K562 (cell line): Measurements from ENCODE around the gene RGL2. TPM values are rescaled to one million over a fixed set of nuclear protein-coding genes. Genes with fewer than 3 reads are reported as not detected.
A peak's percentile ranks its signal among the peaks of the same experiment; 100 is the strongest.

Experiments used
- ARNT ChIP-seq, 2 experiments: fragments of 450-650 bp; IDR thresholded peaks; 2 replicates each; pipeline ENCODE4 v1.6.1; 2016; ENCODE audit warnings: mild to moderate bottlenecking in 1 of 2
- ATF7 ChIP-seq: fragments of 450-650 bp; IDR thresholded peaks from 2 replicates; pipeline ENCODE4 v1.7.1; 2014; ENCODE audit warnings: mild to moderate bottlenecking, moderate library complexity
- BRD9 ChIP-seq: fragments of 450-650 bp; IDR thresholded peaks from 2 replicates; pipeline ENCODE4 v1.6.1; 2018; ENCODE audit warnings: low read depth; ENCODE audit not compliant: partially characterized antibody
- CAMTA2 ChIP-seq: fragments of 250-450 bp; sonication (Bioruptor Pico); conservative IDR thresholded peaks from 2 replicates; pipeline ENCODE4 v1.5.1; 2022
- CEBPG ChIP-seq, 3 experiments: fragments of 200-800 bp in 1 of 3; sonication (Bioruptor generic) in 1 of 3; sonication (generic) in 1 of 3; formaldehyde crosslinking in 1 of 3; IDR thresholded peaks in 2 of 3; conservative IDR thresholded peaks in 1 of 3; 2 replicates each; pipeline versions ENCODE4 v1.6.1 to v1.8.0; 2016 to 2022; ENCODE audit warnings: missing compliant biosample characterization in 2 of 3, missing genetic modification characterization in 2 of 3, mild to moderate bottlenecking in 1 of 3, missing genetic modification reagents in 1 of 3
- CXXC5 ChIP-seq: fragments of 250-450 bp; sonication (Bioruptor Pico); IDR thresholded peaks from 2 replicates; pipeline ENCODE4 v1.8.0; 2022; ENCODE audit warnings: inconsistent platforms, mild to moderate bottlenecking, moderate library complexity
- MTA1 ChIP-seq: fragments of 450-650 bp; IDR thresholded peaks from 2 replicates; pipeline ENCODE4 v1.6.1; 2017; ENCODE audit warnings: borderline replicate concordance
- MYC ChIP-seq, 2 experiments: fragments of 250-450 bp in 1 of 2; sonication (Bioruptor Pico) in 1 of 2; IDR thresholded peaks; 2 replicates each; pipeline versions ENCODE4 v1.5.1 to v1.6.1; 2012 to 2021; ENCODE audit warnings: low read depth in 2 of 2, borderline replicate concordance in 1 of 2, improper control_type of control experiment in 1 of 2, low read length in 1 of 2, mild to moderate bottlenecking in 1 of 2, moderate library complexity in 1 of 2
- NCOA2 ChIP-seq, 2 experiments: fragments of 450-650 bp; IDR thresholded peaks; 2 replicates each; pipeline ENCODE4 v1.6.1; 2018; ENCODE audit warnings: mild to moderate bottlenecking in 2 of 2, moderate library complexity in 1 of 2; ENCODE audit not compliant: partially characterized antibody in 2 of 2
- NFIC ChIP-seq: fragments of 450-650 bp; IDR thresholded peaks from 2 replicates; pipeline ENCODE4 v1.6.1; 2017; ENCODE audit warnings: mild to moderate bottlenecking, inconsistent platforms
- PCBP2 ChIP-seq: fragments of 200-400 bp; formaldehyde crosslinking; IDR thresholded peaks from 2 replicates; pipeline ENCODE4 v1.6.1; 2018; ENCODE audit warnings: low read length, low read depth, mild to moderate bottlenecking, moderate library complexity; ENCODE audit not compliant: poor library complexity, severe bottlenecking
- POLR2G ChIP-seq: fragments of 200-400 bp; formaldehyde crosslinking; IDR thresholded peaks from 2 replicates; pipeline ENCODE4 v1.6.1; 2017; ENCODE audit warnings: low read depth, mild to moderate bottlenecking, antibody characterized with exemption, low read length, moderate library complexity
- RBM22 ChIP-seq: fragments of 200-400 bp; formaldehyde crosslinking; IDR thresholded peaks from 2 replicates; pipeline ENCODE4 v1.6.1; 2018; ENCODE audit warnings: low read length, low read depth; ENCODE audit not compliant: poor library complexity, severe bottlenecking
- RFX1 ChIP-seq: fragments of 450-650 bp; IDR thresholded peaks from 2 replicates; pipeline ENCODE4 v1.6.1; 2016; ENCODE audit warnings: mild to moderate bottlenecking, moderate library complexity
- SMARCB1 ChIP-seq: IDR thresholded peaks from 2 replicates; pipeline ENCODE4 v1.6.1; 2011; ENCODE audit warnings: improper control_type of control experiment, low read depth; ENCODE audit not compliant: insufficient read length
- SUPT5H ChIP-seq: fragments of 450-650 bp; IDR thresholded peaks from 2 replicates; pipeline ENCODE4 v1.6.1; 2016
- ZNF175 ChIP-seq: fragments of 200-800 bp; sonication (Bioruptor generic); IDR thresholded peaks from 2 replicates; pipeline ENCODE4 v1.6.1; 2016; ENCODE audit warnings: low read depth, mild to moderate bottlenecking, missing genetic modification characterization, missing compliant biosample characterization
- ZNF668 ChIP-seq: fragments of 250-450 bp; sonication (Bioruptor Pico); IDR thresholded peaks from 2 replicates; pipeline ENCODE4 v1.8.0; 2022; ENCODE audit warnings: mild to moderate bottlenecking, inconsistent platforms
- ZSCAN32 ChIP-seq: fragments of 450-650 bp; formaldehyde crosslinking; IDR thresholded peaks from 2 replicates; pipeline ENCODE4 v1.4.0; 2020; ENCODE audit warnings: mild to moderate bottlenecking, moderate library complexity
- polyA plus RNA-seq, 8 experiments: library from polyadenylated mRNA; depleted of rRNA in 4 of 8; stranded (reverse) in 5 of 8; unstranded in 3 of 8; fragments of >200 nt; fragmentation: Nextera tagmentation in 2 of 8; fragmentation: Illumina TruSeq in 1 of 8; extraction: Ambion mirVana in 2 of 8; extraction: Trizol in 1 of 8; gene quantifications; 2 replicates each; pipeline versions ENCODE4 v1.2.1 to v1.2.3, GENCODE V29; 2011 to 2014; ENCODE audit warnings: inconsistent platforms in 1 of 8, missing spikeins in 1 of 8
- total RNA-seq, 7 experiments: library from RNA; depleted of rRNA in 6 of 7; stranded (reverse); fragments of >200 nt in 6 of 7; fragmentation: Illumina TruSeq in 2 of 7; extraction: Trizol in 2 of 7; gene quantifications; 2 replicates each; pipeline versions ENCODE4 v1.2.1 to v1.2.3, GENCODE V29; 2011 to 2021; ENCODE audit warnings: low replicate concordance in 1 of 7
- TF ChIP-seq, protein P1 (sequence below): sonication (generic); formaldehyde crosslinking; IDR thresholded peaks from 2 replicates; pipeline ENCODE4 v1.9.0; 2022; ENCODE audit warnings: mild to moderate bottlenecking, missing genetic modification reagents
- TF ChIP-seq, protein P2 (sequence below): sonication (generic); formaldehyde crosslinking; IDR thresholded peaks from 2 replicates; pipeline ENCODE4 v1.8.0; 2022; ENCODE audit warnings: mild to moderate bottlenecking, missing genetic modification reagents
- TF ChIP-seq, protein P3 (sequence below): fragments of 450-650 bp; IDR thresholded peaks from 2 replicates; pipeline ENCODE4 v1.6.1; 2016; ENCODE audit warnings: missing biosample characterization, missing genetic modification characterization
- TF ChIP-seq, protein P4 (sequence below), 2 experiments: fragments of 450-650 bp; conservative IDR thresholded peaks; 2 replicates each; pipeline ENCODE4 v1.6.1; 2017; ENCODE audit warnings: mild to moderate bottlenecking in 2 of 2, moderate library complexity in 2 of 2

Gene RGL2
- total and polyA plus RNA-seq, 9 of the 15 experiments (the other 6 are each of a cell fraction or from before 2014, with no cell fraction given) = 1.8 to 57.1 (median 19.5) TPM

DNA sequence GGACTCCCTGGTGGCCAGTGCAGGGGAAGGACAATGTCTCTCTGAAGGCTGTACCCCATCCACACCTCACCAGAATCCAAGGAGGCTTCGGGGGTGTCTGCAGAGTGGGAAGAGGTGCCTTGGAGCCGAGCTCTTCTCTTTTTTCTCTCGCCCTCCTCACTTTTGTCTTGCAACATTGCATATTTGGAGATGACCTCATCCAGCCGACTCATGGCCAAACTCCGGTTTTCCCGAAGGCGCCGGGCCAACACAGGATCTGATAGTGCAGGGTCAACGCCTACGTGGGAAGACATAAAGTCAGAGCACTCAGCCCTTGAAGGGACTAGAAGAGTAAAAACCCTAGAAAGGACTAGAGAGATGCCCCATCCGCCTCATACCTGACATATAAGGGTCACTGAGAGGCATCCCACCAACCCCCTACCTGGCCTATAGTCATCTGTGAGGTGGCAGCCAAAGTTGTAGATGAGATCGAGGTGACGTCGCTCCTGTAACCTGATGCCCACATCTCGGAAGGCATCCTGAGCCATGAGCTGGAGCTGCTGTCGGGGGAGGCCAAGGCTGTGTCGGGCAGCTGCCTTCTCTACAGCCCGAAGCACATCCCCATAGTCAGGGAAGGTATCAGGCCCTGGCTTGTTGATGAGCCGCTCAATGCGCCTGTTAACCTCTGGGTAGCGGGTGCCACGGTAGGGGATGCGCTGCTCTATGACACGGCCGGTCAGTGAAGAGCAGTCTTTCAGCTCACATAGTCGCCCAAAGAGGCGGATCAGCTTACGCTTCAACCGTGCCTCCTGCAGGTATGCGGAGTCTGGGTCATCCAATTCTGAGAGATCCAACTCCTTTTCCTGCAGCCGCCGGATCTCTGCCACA lies 21.8 kb upstream of the RGL2 start (continued):
- TF ChIP-seq ATF7 (peak; percentile 95), RFX1 (no peak), ZNF668 (CRISPR knock-in tag) (no peak), ARNT (IDR thresholded peaks at IDR 0.05) (no peak), PCBP2 (no peak), CEBPG (CRISPR knock-in tag; IDR thresholded peaks at IDR 0.05) (peak; percentile 60), CEBPG (tag; conservative IDR thresholded peaks at IDR 0.05 in 1 of 2, IDR thresholded peaks at IDR 0.05 in 1 of 2) (peak; percentile 67 to 82), RBM22 (no peak), MTA1 (no peak), ZSCAN32 (CRISPR knock-in tag) (no peak), NFIC (peak; percentile 58), CAMTA2 (no peak), CXXC5 (CRISPR knock-in tag) (peak; percentile 63), NCOA2 (IDR thresholded peaks at IDR 0.05; ENCODE audit: partially characterized antibody in 2 of 2) (no peak), MYC (IDR thresholded peaks at IDR 0.05; ENCODE audit: low read depth, low read length) (no peak), MYC (CRISPR knock-in tag; IDR thresholded peaks at IDR 0.05; ENCODE audit: borderline replicate concordance, low read depth) (no peak), POLR2G (0 out of 2 replicates have a peak, but pooled peaks have one; percentile 28), SMARCB1 (no peak), ZNF175 (CRISPR knock-in tag) (no peak), BRD9 (no peak), SUPT5H (no peak; the same call in 1 of the 2 replicates)
- TF ChIP-seq, protein P1, sequence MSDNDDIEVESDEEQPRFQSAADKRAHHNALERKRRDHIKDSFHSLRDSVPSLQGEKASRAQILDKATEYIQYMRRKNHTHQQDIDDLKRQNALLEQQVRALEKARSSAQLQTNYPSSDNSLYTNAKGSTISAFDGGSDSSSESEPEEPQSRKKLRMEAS (CRISPR knock-in tag) = peak; percentile 37
- TF ChIP-seq, protein P2, sequence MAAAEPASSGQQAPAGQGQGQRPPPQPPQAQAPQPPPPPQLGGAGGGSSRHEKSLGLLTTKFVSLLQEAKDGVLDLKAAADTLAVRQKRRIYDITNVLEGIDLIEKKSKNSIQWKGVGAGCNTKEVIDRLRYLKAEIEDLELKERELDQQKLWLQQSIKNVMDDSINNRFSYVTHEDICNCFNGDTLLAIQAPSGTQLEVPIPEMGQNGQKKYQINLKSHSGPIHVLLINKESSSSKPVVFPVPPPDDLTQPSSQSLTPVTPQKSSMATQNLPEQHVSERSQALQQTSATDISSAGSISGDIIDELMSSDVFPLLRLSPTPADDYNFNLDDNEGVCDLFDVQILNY (CRISPR knock-in tag) = 0 out of 2 replicates have a peak, but pooled peaks have one; percentile 54
- TF ChIP-seq, protein P3, sequence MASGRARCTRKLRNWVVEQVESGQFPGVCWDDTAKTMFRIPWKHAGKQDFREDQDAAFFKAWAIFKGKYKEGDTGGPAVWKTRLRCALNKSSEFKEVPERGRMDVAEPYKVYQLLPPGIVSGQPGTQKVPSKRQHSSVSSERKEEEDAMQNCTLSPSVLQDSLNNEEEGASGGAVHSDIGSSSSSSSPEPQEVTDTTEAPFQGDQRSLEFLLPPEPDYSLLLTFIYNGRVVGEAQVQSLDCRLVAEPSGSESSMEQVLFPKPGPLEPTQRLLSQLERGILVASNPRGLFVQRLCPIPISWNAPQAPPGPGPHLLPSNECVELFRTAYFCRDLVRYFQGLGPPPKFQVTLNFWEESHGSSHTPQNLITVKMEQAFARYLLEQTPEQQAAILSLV (tag) = no peak
- TF ChIP-seq, protein P4, sequence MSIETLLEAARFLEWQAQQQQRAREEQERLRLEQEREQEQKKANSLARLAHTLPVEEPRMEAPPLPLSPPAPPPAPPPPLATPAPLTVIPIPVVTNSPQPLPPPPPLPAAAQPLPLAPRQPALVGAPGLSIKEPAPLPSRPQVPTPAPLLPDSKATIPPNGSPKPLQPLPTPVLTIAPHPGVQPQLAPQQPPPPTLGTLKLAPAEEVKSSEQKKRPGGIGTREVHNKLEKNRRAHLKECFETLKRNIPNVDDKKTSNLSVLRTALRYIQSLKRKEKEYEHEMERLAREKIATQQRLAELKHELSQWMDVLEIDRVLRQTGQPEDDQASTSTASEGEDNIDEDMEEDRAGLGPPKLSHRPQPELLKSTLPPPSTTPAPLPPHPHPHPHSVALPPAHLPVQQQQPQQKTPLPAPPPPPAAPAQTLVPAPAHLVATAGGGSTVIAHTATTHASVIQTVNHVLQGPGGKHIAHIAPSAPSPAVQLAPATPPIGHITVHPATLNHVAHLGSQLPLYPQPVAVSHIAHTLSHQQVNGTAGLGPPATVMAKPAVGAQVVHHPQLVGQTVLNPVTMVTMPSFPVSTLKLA (conservative IDR thresholded peaks at IDR 0.05) = 0 out of 4 replicates have a peak, but pooled peaks of 1 of the 2 experiments have one; percentile 36
